GM12878 (cell line): ENCODE data around the gene SLC44A3. TPM values are rescaled to one million over a fixed set of nuclear protein-coding genes. Genes with fewer than 3 reads are reported as not detected.

ENCODE experiments used
- ATAC-seq: fragments of 200-7000 bp; cut with Tn5 transposase; 3 replicates; pipeline ENCODE4 v1.9.1; 2020; ENCODE audit warnings: mild to moderate bottlenecking, moderate library complexity
- BruUV-seq: library from RNA; stranded (reverse); fragments of 400-500 nt; replicated peaks from 2 replicates; lab custom pipeline; 2021; lab: Mats Ljungman, UMichigan
- CTCF ChIA-PET: fragments of 300-600 bp; sonication (Branson Sonifier 250); formaldehyde crosslinking; extraction: SDS; loops from one replicate; lab custom pipeline; 2021; ENCODE audit warnings: inconsistent platforms; lab: Yijun Ruan, JAX
- POLR2A ChIA-PET: fragments of 350-600 bp; formaldehyde crosslinking; extraction: SDS; loops from one replicate; lab custom pipeline; 2021; ENCODE audit warnings: inconsistent platforms; lab: Charles Lee
- RAD21 ChIA-PET: fragments of 300-600 bp; sonication (Branson Sonifier 250); formaldehyde crosslinking; loops from one replicate; lab custom pipeline; 2023; ENCODE audit warnings: antibody characterized with exemption; ENCODE audit not compliant: unreplicated experiment; lab: Charles Lee
- SMC1A ChIA-PET: fragments of 300-600 bp; sonication (Branson Sonifier 250); formaldehyde crosslinking; loops from one replicate; lab custom pipeline; 2023; ENCODE audit not compliant: unreplicated experiment, uncharacterized antibody; lab: Charles Lee
- DNase-seq: peaks from one replicate; pipeline ENCODE4 v3.0.0-alpha.2; 2011; ENCODE audit warnings: low read depth, low spot score
- FAIRE-seq: peaks from 3 replicates; lab custom pipeline; 2011; peaks lifted over from hg19 to GRCh38; lab: Jason Lieb, UNC
- H2AFZ ChIP-seq: 2 replicates; pipeline ENCODE4 v1.6.0; 2011; ENCODE audit warnings: low read depth, low read length, control low read depth; ENCODE audit not compliant: control insufficient read depth
- H3K27ac ChIP-seq: 2 replicates; pipeline ENCODE4 v1.5.1; 2011; ENCODE audit warnings: control low read depth; ENCODE audit not compliant: control insufficient read depth, insufficient read depth
- H3K27me3 ChIP-seq, 2 experiments: replicated peaks in 1 of 2; 2 replicates each; pipeline versions ENCODE4 v1.6.0 to v1.6.1; 2011; ENCODE audit warnings: low read length in 1 of 2; ENCODE audit not compliant: control insufficient read depth in 2 of 2, insufficient read depth in 2 of 2
- H3K36me3 ChIP-seq, 2 experiments: 2 replicates each; pipeline ENCODE4 v1.5.1; 2011; ENCODE audit warnings: low read length in 1 of 2; ENCODE audit not compliant: control insufficient read depth in 2 of 2, insufficient read depth in 2 of 2
- H3K4me1 ChIP-seq: 2 replicates; pipeline ENCODE4 v1.6.1; 2011; ENCODE audit warnings: mild to moderate bottlenecking, low read length, moderate library complexity, mixed read lengths; ENCODE audit not compliant: control insufficient read depth, insufficient read depth
- H3K4me2 ChIP-seq: 2 replicates; pipeline ENCODE4 v1.6.0; 2011; ENCODE audit warnings: control low read depth; ENCODE audit not compliant: control insufficient read depth, insufficient read depth
- H3K4me3 ChIP-seq: fragments of 200-600 bp; sonication (generic); 2 replicates; pipeline ENCODE4 v1.5.1; 2016
- H3K79me2 ChIP-seq: 2 replicates; pipeline ENCODE4 v1.6.0; 2011; ENCODE audit warnings: low read length; ENCODE audit not compliant: control insufficient read depth, insufficient read depth
- H3K9ac ChIP-seq: 2 replicates; pipeline ENCODE4 v1.8.0; 2011; ENCODE audit warnings: low read length, control low read depth, mixed read lengths; ENCODE audit not compliant: control insufficient read depth, insufficient read depth
- H3K9me3 ChIP-seq: replicated peaks from 3 replicates; pipeline ENCODE4 v1.5.1; 2011; ENCODE audit warnings: mild to moderate bottlenecking, low read length; ENCODE audit not compliant: control insufficient read depth, insufficient read depth
- H4K20me1 ChIP-seq: 2 replicates; pipeline ENCODE4 v1.6.0; 2011; ENCODE audit not compliant: control insufficient read depth, insufficient read depth
- LARP7 ChIP-seq: fragments of 450-650 bp; IDR thresholded peaks from 2 replicates; pipeline ENCODE4 v1.6.1; 2017; ENCODE audit warnings: mild to moderate bottlenecking
- NFYB ChIP-seq: IDR thresholded peaks from 2 replicates; pipeline ENCODE4 v1.6.1; 2011; ENCODE audit warnings: low read depth, mild to moderate bottlenecking, low read length, improper control_type of control experiment, moderate library complexity; ENCODE audit not compliant: insufficient read depth
- TCF12 ChIP-seq: IDR thresholded peaks from 2 replicates; pipeline ENCODE4 v1.6.1; 2011; ENCODE audit warnings: low read depth, mild to moderate bottlenecking, low read length
- YBX1 ChIP-seq: fragments of 450-650 bp; IDR thresholded peaks from 2 replicates; pipeline ENCODE4 v1.6.1; 2016; ENCODE audit warnings: antibody characterized with exemption
- ZNF24 ChIP-seq: fragments of 450-650 bp; IDR thresholded peaks from 2 replicates; pipeline ENCODE4 v1.6.1; 2017; ENCODE audit warnings: antibody characterized with exemption, mild to moderate bottlenecking
- ZZZ3 ChIP-seq: IDR thresholded peaks from 2 replicates; pipeline ENCODE4 v1.6.1; 2011; ENCODE audit warnings: low read depth; ENCODE audit not compliant: control insufficient read depth, insufficient read length
- WGBS: methylation state at CpG from one replicate; pipeline ENCODE4 v1.1.6; 2016; ENCODE audit warnings: low lambda C conversion rate; ENCODE audit not compliant: insufficient replicate concordance, insufficient coverage; ENCODE audit errors: missing lambda C conversion rate; 5-methylcytosine and 5-hydroxymethylcytosine counted together
- in situ Hi-C: fragments of 300-500 bp; cut with MboI; formaldehyde crosslinking; loops from 9 replicates; pipeline ENCODE4 v1.14.3; 2018; ENCODE audit warnings: mixed read lengths
- intact Hi-C: fragments of 100-400 bp; cut with micrococcal nuclease; formaldehyde crosslinking; loops from one replicate; pipeline ENCODE4 v1.14.2; 2022; ENCODE audit not compliant: unreplicated experiment
- polyA plus RNA-seq, 11 experiments: library from polyadenylated mRNA; depleted of rRNA in 4 of 11; unstranded in 6 of 11; stranded (reverse) in 5 of 11; fragments of >200 nt; fragmentation: Nextera tagmentation in 4 of 11; fragmentation: Illumina TruSeq in 1 of 11; extraction: Ambion mirVana in 4 of 11; extraction: Trizol in 1 of 11; gene quantifications; 1 replicate in 1 of 11; 2 replicates in 10 of 11; pipeline versions ENCODE4 v1.2.1 to v1.2.3, GENCODE V29; 2011 to 2016; ENCODE audit warnings: inconsistent platforms in 2 of 11, missing spikeins in 2 of 11, low read depth in 1 of 11
- total RNA-seq, 4 experiments: library from RNA; depleted of rRNA in 3 of 4; stranded (reverse); fragments of >200 nt in 3 of 4; fragmentation: Illumina TruSeq in 1 of 4; extraction: Trizol in 1 of 4; gene quantifications; 2 replicates each; pipeline versions ENCODE4 v1.2.1 to v1.2.3, GENCODE V29; 2013 to 2021
- TF ChIP-seq, protein P1 (sequence below): fragments of 450-650 bp; IDR thresholded peaks from 2 replicates; pipeline ENCODE4 v1.6.1; 2016; ENCODE audit warnings: mild to moderate bottlenecking, moderate library complexity, borderline replicate concordance

The SLC44A3 gene
- total and polyA plus RNA-seq, 10 of the 15 experiments (the other 5 are each of a cell fraction or from before 2014, with no cell fraction given): not detected

GRCh38 chr1:94907136-94907535 is 87.0 kb downstream of the SLC44A3 start:
- ATAC-seq: no peak
- POLR2A ChIA-PET: no interaction called here
- no peaks in the 10 kb centered on the region for H4K20me1 ChIP-seq
- no peak overlapping the region for H3K27ac ChIP-seq
- TF ChIP-seq NFYB (no peak), ZNF24 (no peak), TCF12 (no peak), LARP7 (no peak), YBX1 (no peak), ZZZ3 (no peak)
- TF ChIP-seq, protein P1, sequence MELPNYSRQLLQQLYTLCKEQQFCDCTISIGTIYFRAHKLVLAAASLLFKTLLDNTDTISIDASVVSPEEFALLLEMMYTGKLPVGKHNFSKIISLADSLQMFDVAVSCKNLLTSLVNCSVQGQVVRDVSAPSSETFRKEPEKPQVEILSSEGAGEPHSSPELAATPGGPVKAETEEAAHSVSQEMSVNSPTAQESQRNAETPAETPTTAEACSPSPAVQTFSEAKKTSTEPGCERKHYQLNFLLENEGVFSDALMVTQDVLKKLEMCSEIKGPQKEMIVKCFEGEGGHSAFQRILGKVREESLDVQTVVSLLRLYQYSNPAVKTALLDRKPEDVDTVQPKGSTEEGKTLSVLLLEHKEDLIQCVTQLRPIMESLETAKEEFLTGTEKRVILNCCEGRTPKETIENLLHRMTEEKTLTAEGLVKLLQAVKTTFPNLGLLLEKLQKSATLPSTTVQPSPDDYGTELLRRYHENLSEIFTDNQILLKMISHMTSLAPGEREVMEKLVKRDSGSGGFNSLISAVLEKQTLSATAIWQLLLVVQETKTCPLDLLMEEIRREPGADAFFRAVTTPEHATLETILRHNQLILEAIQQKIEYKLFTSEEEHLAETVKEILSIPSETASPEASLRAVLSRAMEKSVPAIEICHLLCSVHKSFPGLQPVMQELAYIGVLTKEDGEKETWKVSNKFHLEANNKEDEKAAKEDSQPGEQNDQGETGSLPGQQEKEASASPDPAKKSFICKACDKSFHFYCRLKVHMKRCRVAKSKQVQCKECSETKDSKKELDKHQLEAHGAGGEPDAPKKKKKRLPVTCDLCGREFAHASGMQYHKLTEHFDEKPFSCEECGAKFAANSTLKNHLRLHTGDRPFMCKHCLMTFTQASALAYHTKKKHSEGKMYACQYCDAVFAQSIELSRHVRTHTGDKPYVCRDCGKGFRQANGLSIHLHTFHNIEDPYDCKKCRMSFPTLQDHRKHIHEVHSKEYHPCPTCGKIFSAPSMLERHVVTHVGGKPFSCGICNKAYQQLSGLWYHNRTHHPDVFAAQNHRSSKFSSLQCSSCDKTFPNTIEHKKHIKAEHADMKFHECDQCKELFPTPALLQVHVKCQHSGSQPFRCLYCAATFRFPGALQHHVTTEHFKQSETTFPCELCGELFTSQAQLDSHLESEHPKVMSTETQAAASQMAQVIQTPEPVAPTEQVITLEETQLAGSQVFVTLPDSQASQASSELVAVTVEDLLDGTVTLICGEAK: no peak
- intact Hi-C loops: no loop called here
- SMC1A ChIA-PET: no interaction called here
- no peaks in the 10 kb centered on the region for H3K4me1 ChIP-seq
- no peak overlapping the region for H2AFZ ChIP-seq
- H3K9ac ChIP-seq: no peak overlapping the region
- RAD21 ChIA-PET: no interaction called here
- in situ Hi-C loops: no loop called here
- no peak overlapping the region for H3K4me2 ChIP-seq
- no peak for FAIRE-seq
- no peaks in the 10 kb centered on the region for H3K79me2 ChIP-seq
- no TSS peak for BruUV-seq
- CTCF ChIA-PET: interaction anchor here (0.8 kb wide), 1 partner anchor 17 kb away, joined by 3 read pairs; no protein-coding TSS in a partner anchor
- H3K27me3 ChIP-seq: no peaks in the 10 kb centered on the region
- WGBS: 1% methylated on average over 3 of the region's 3 CpGs
- no peak overlapping the region for H3K4me3 ChIP-seq
- no peaks in the 10 kb centered on the region for H3K9me3 ChIP-seq
- DNase-seq: no peak
- H3K36me3 ChIP-seq: no peaks in the 10 kb centered on the region
